ENCODE data around the gene FLT4.

GRCh38 chr5:180644129-180644824, 5.1 kb downstream of the FLT4 start:
- no peak for TF ChIP-seq POLR2A (IDR thresholded peaks at IDR 0.05)
- TF ChIP-seq, protein P1, sequence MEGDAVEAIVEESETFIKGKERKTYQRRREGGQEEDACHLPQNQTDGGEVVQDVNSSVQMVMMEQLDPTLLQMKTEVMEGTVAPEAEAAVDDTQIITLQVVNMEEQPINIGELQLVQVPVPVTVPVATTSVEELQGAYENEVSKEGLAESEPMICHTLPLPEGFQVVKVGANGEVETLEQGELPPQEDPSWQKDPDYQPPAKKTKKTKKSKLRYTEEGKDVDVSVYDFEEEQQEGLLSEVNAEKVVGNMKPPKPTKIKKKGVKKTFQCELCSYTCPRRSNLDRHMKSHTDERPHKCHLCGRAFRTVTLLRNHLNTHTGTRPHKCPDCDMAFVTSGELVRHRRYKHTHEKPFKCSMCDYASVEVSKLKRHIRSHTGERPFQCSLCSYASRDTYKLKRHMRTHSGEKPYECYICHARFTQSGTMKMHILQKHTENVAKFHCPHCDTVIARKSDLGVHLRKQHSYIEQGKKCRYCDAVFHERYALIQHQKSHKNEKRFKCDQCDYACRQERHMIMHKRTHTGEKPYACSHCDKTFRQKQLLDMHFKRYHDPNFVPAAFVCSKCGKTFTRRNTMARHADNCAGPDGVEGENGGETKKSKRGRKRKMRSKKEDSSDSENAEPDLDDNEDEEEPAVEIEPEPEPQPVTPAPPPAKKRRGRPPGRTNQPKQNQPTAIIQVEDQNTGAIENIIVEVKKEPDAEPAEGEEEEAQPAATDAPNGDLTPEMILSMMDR (IDR thresholded peaks at IDR 0.05): no peak
